DMS153 (cell line): ENCODE measurements around the gene NEUROD2.

Experiments used
- DNase-seq: peaks from one replicate; lab custom pipeline; 2025; lab: John Stamatoyannopoulos, UW

Gene NEUROD2

DNA sequence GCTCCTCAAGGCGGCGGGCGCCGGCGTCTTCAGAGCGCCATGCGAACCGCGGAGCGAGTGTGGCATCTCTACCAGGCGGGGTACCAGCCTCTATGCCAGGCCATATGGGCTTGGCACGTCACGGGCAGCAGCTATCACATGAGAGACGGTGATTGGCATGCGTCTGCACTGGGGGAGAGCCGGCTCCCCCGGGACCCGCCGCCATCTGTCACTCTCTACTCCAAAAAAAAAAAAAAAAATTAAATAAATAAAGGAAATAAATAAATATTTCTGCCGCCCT, at the start of gene NEUROD2:
Gene NEUROD2 (minus strand): TSS at position 70 of the 280 bp plus-strand sequence. CDS start 1,321 bp downstream, outside the sequence.
- DNase-seq: no peak

DNA sequence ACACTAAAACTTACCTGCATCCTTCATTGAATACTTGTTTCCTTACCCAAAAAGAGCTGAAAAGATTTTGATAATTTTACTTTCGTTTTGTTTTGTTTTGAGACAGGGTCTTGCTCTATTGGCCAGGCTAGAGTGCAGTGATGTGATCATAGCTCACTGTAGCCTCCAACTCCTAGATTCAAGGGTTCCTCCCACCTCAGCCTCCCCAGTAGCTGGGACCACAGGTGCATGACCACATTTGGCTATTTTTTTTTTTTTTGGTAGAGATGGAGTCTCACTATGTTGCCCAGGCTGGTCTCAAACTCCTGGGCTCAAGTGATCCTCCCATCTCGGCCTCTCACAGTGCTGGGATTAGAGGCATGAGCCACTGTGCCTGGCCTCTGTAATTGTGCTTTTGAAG, 47.4 kb upstream of the NEUROD2 start:
- no peak for DNase-seq

DNA sequence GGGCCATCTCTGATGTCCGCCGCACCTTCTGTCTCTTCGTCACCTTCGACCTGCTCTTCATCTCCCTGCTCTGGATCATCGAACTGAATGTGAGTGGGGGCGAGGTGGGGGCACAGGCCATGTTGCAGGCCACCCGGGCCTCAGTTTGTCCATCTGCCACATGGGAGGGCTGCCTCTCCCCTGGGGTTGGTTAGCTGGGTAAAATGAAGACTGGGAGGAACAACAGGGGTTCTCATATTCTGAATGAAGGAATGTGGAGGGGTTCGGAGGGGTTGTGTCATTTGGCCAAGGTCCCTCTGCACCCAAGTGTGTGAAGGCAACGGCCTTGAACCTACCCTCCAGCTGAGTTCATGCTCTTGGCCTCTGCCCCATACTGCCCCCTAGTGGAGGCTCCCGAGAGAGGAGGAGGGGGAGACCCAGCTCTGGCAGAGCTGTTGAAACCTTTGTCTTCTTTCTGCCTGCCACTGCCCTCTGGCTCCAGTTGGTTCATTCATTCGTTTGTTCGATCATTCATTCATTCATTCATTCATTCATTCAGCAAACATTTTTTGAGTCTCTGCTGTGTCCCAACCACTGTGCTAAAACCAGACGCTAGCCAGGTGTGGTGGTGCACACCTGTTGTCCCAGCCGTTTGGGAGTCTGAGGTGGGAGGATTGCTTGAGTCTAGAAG, 46.1 kb upstream of the NEUROD2 start:
- DNase-seq: peak; percentile 16

GRCh38 chr17:39653316-39653661, 45.6 kb upstream of the NEUROD2 start:
- no peak for DNase-seq

GRCh38 chr17:39652587-39653315, 45.0 kb upstream of the NEUROD2 start:
- DNase-seq: no peak

DNA sequence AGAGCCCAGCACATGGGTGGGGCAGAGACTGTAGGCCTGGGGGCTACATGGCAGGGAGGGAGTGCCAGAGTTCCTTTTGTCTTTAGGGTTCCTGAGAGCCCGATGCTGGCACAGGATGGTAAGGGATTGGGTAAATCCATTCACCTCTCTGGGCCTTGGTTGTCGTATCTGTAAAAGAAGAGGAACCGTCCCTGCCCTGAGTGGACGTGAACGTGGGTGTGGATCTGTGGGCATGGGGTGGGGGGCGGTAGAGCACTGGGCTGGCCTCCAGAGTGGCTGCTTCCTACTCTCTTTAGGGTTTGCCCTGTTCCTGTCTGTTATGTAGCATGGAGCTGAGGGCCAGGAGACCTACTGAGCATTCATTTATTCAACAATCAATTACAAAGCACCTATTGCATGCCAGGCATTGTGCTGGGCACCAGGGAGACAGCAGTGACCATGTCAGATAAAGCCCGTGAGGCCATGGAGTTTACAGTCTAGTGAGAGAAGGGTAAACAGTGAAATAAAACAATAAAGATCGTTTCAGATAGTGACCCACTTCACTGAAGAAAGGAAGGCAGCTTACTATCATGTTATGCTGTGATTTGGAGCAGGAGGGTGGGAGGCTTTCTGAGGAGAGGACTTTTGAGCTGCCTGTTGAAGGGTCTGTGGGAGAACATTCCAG, 44.3 kb upstream of the NEUROD2 start:
- DNase-seq: no peak

DNA sequence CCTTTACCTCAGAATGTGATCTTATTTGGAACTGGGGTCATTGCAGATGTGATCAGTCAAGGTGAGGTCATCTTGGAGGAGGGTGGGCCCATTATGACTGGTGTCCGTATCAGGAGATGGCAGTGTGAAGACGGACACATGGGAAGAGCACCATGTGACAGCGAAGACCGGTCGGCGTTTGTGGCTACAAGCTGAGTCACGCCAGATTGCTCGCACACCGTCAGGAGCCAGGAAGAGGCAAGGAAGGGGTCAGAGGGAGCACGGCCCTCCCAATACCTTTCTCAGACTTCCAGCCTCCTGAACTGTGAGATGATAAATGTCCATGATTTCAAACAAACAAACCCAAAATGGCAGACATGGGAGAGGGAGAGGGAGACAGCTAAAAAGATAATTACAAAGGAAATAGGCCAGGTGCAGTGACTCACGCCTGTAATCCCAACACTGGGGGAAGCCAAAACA, 42.4 kb upstream of the NEUROD2 start:
- DNase-seq: no peak

- DNase-seq: no peak
These were observed 41.1 kb upstream of the NEUROD2 start for GRCh38 chr17:39648616-39649366.

DNA sequence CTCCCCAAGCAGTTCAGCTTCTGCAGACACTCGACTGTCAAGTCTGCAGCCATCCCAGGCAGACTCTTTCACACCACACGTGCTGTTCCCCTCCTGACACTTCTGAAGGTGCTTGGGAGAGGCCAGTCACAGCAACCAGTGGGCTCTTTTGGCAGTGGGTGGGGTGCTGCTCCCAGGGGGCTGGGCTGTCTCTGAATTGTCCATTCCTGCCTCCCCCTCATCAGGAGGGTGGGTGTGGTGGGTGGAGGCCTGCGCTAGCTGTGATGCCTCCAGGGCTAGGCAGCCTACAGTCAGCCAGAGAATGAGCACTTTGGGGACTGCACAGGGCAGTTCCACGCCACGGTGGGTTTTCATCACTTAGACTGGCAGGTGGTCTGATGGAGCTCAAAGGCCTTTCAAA, 39.5 kb upstream of the NEUROD2 start:
- no peak for DNase-seq

- DNase-seq: no peak
These were observed 35.6 kb upstream of the NEUROD2 start for GRCh38 chr17:39643271-39643670.

DNA sequence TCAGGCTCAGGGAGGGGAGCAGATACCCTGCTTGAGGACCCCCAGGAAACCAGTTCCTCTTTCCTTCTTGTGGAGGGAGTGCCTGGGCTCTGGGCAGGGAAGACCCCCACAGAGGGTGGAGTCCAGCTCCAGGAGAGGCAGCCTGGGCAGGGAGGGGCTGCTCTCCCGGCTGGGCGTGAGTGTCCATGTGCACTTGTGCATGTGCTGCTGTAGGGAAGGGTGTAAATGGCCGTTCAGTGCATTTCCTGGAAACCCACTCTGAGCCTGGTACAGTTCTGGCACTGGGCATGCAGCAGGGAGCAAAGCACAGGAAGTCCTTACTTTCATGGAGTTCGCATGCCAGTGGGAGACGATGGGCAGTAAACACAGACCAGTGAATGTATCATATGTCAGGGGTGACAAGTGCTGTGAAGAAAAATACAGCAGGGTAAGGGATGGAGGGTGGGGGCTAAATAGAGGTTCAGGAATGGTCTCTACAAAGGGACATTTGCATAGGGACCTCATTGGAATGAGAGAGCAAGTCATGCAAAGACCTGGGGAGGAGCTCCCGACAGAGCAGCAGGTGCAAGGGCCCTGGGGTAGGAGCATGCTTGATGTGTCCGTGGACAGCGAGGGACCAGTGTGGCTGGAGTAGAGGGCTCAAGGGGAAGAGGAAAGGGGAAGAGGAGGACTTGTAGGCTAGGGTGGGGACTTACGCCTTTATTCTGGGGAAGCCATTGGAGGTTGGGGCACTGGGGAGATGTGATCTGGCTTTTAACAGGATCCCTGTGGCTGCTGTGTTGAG, 34.8 kb upstream of the NEUROD2 start:
- no peak for DNase-seq

DNA sequence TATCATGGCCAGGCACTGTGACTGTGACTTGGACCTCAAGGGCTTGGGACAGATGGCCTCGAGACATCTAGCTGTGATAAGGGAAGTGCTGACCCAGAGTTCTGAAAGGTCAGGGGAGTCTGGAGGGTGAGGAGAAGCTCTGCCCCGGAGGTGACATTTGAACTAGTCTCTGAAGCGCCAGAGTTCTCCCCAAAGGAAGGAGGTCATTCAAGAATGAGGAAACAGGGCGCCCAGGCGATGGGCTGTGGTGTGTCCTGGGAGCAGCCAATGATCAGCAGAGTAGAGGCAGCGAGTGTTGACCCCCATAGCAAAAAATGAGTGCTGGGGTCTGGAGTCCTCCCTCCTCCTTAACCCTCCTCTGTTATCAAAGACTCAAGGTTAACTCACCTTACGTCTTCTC, 34.2 kb upstream of the NEUROD2 start:
- no peak for DNase-seq

DNA sequence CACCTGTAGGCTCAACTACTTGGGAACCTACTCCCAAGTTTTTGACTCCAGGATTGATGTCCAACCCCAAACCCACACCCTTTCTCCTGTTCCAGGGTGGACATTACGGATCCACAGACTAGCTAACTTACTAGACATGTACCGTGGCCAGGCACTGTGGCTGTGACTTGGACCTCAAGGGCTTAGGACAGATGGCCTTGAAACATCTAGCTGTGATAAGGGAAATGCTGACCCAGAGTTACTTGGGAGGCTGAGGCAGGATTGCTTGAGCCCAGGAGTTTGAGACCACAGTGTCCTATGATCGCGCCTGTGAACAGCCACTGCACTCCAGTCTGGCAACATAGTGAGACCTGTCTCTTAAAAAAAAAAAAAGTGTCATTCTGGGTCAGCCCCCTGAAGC, 33.4 kb upstream of the NEUROD2 start:
- no peak for DNase-seq

GRCh38 chr17:39640591-39641031, 32.9 kb upstream of the NEUROD2 start:
- no peak for DNase-seq

- no peak for DNase-seq
These were observed 32.1 kb upstream of the NEUROD2 start for GRCh38 chr17:39639566-39640458.

DNA sequence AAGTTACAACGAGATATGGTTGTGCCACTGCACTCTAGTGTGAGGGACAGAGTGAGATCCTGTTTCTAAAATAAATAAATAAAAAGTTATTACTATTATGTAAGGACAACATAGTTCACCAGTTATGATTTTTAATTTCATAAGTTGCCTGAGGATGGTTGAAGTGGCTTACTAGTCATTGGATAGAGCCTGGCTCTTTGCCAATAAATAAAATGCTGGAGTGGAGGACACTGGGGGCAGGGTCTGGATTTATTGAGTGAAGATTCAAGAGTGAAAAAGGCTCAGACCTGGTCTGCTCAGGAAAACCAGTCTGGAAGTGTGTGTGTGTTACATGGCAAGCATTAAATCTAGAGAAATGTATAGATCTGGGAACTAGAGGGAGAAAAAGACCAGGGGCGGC, 31.3 kb upstream of the NEUROD2 start:
- DNase-seq: no peak

DNA sequence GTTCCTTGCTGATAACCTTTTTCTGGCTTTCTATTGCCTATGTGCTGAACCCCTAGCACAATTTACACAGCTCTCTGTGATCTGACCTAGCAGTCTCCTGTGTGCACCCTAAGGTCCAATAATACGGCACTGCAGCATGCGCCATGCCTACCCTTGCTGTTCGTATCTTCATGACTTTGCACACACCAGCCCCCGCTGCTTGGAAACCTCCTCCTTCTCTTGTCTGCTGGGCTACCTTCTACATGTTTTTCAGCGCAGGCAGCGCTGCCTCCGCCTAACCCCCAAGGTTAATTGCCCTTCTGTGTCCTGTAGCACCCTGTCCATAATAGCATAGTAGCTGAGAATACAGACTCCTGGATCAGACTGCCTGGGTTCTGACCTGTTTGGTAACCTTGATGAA, 30.6 kb upstream of the NEUROD2 start:
- no peak for DNase-seq

GRCh38 chr17:39636927-39637736, 29.4 kb upstream of the NEUROD2 start, which contains the start of gene STARD3:
Gene STARD3 (plus strand): TSS chr17:39637144. CDS start chr17:39653532, 16,388 bp downstream.
- peak; percentile 44 for DNase-seq

- no peak for DNase-seq
These were observed 28.8 kb upstream of the NEUROD2 start for GRCh38 chr17:39636587-39636926.

- DNase-seq: no peak
These were observed 28.0 kb upstream of the NEUROD2 start for GRCh38 chr17:39635614-39636176.
